CD4-positive, alpha-beta T cell (primary cell): Measurements from ENCODE around the gene EMP1. TPM values are rescaled to one million over a fixed set of nuclear protein-coding genes. Genes with fewer than 3 reads are reported as not detected.

Experiments
- ATAC-seq: fragments of 200-7000 bp; cut with Tn5 transposase; one replicate; pipeline ENCODE4 v1.10.0; 2022; ENCODE audit warnings: mild to moderate bottlenecking; ENCODE audit not compliant: poor library complexity
- CTCF ChIA-PET: fragments of 350-600 bp; sonication (Branson Sonifier 250); formaldehyde crosslinking; loops from one replicate; lab custom pipeline; 2021; ENCODE audit warnings: antibody characterized with exemption, inconsistent platforms; lab: Charles Lee
- POLR2A ChIA-PET: fragments of 350-600 bp; sonication (Branson Sonifier 250); formaldehyde crosslinking; loops from one replicate; lab custom pipeline; 2021; ENCODE audit warnings: antibody characterized with exemption, inconsistent platforms; lab: Charles Lee
- DNase-seq, 14 experiments: peaks; one replicate each; pipeline ENCODE4 v3.0.0-alpha.2; 2013 to 2020; ENCODE audit warnings: mixed read lengths in 2 of 14
- H3K27ac ChIP-seq, 2 donors: one replicate each; pipeline versions ENCODE4 v1.5.1 to v1.7.0; 2013; ENCODE audit warnings: low read length in 2 of 2, low read depth in 1 of 2, mild to moderate bottlenecking in 1 of 2
- H3K27me3 ChIP-seq, 2 experiments: 1 replicate in 1 of 2; 2 replicates in 1 of 2; pipeline versions ENCODE4 v1.6.1 to v1.7.0; 2013; ENCODE audit warnings: low read length in 2 of 2, control low read depth in 1 of 2, mild to moderate bottlenecking in 1 of 2, moderate library complexity in 1 of 2; ENCODE audit not compliant: insufficient read depth in 2 of 2, control insufficient read depth in 1 of 2
- H3K36me3 ChIP-seq: one replicate; pipeline ENCODE4 v1.6.1; 2013; ENCODE audit warnings: low read length, control low read depth; ENCODE audit not compliant: insufficient read depth
- H3K4me1 ChIP-seq: one replicate; pipeline ENCODE4 v1.6.1; 2013; ENCODE audit warnings: low read length, control low read depth; ENCODE audit not compliant: insufficient read depth
- H3K4me3 ChIP-seq: one replicate; pipeline ENCODE4 v1.5.1; 2013; ENCODE audit warnings: mild to moderate bottlenecking, low read length, moderate library complexity
- H3K9me3 ChIP-seq, 2 experiments: 1 replicate in 1 of 2; 2 replicates in 1 of 2; pipeline versions ENCODE4 v1.6.1 to v1.7.0; 2013; ENCODE audit warnings: low read length in 2 of 2, mild to moderate bottlenecking in 2 of 2, control low read depth in 1 of 2, moderate library complexity in 1 of 2; ENCODE audit not compliant: control insufficient read depth in 1 of 2, insufficient read depth in 1 of 2
- H3K27ac Mint-ChIP-seq: one replicate; pipeline ENCODE4 v1.8.0; 2020; ENCODE audit warnings: mixed read lengths
- H3K27me3 Mint-ChIP-seq: one replicate; pipeline ENCODE4 v1.8.0; 2021; ENCODE audit warnings: mixed read lengths
- H3K36me3 Mint-ChIP-seq: one replicate; pipeline ENCODE4 v1.8.0; 2021; ENCODE audit warnings: low read depth, mixed read lengths
- H3K4me1 Mint-ChIP-seq: one replicate; pipeline ENCODE4 v1.8.0; 2021; ENCODE audit warnings: low read depth, mixed read lengths
- H3K4me3 Mint-ChIP-seq: one replicate; pipeline ENCODE4 v1.8.0; 2020; ENCODE audit warnings: mild to moderate bottlenecking, mixed read lengths
- H3K9me3 Mint-ChIP-seq: one replicate; pipeline ENCODE4 v1.8.0; 2020; ENCODE audit warnings: mixed read lengths
- CTCF ChIP-seq: fragments of 200-600 bp; IDR thresholded peaks from one replicate; pipeline ENCODE4 v1.8.0; 2022; ENCODE audit warnings: antibody characterized with exemption, mild to moderate bottlenecking
- intact Hi-C, 2 experiments: fragments of 100-400 bp; cut with DNase I in 1 of 2; cut with micrococcal nuclease in 1 of 2; formaldehyde crosslinking; loops; one replicate each; pipeline versions ENCODE4 v1.15.1 to v1.9.0; 2023 to 2025; cut with DNase I, micrococcal nuclease
- total RNA-seq, 174 experiments: library from RNA in 2 of 174; stranded (reverse) in 2 of 174; gene quantifications; one replicate each; pipeline ENCODE4 v1.2.3 and lab custom pipeline; 2021 to 2026

EMP1 gene
- total RNA-seq, 2 experiments from 2014 or later: 9.0 to 9.1 TPM

GRCh38 chr12:13251521-13251920 lies 55.0 kb downstream of the EMP1 start:
- Mint-ChIP-seq H3K36me3 (no peaks in the 10 kb centered on the region), H3K4me3 (no peak overlapping the region), H3K9me3 (no peaks in the 10 kb centered on the region), H3K4me1 (peaks cover 6% of the 10 kb centered on the region), H3K27me3 (peaks cover 35% of the 10 kb centered on the region), H3K27ac (no peak overlapping the region)
- POLR2A ChIA-PET: no interaction called here
- Histone ChIP-seq H3K27me3 (peaks cover 0 to 2% of the 10 kb centered on the region in 2 experiments), H3K36me3 (no peaks in the 10 kb centered on the region), H3K4me3 (no peak overlapping the region), H3K27ac (no peak overlapping the region), H3K9me3 (no peaks in the 10 kb centered on the region), H3K4me1 (peaks cover 6% of the 10 kb centered on the region)
- no peak for TF ChIP-seq CTCF
- DNase-seq (no peak), ATAC-seq (no peak)
- CTCF ChIA-PET: no interaction called here
- intact Hi-C loops: no loop called here

- Mint-ChIP-seq H3K4me3 (no peak overlapping the region), H3K36me3 (no peaks in the 10 kb centered on the region), H3K9me3 (no peaks in the 10 kb centered on the region), H3K4me1 (peaks cover 6% of the 10 kb centered on the region), H3K27me3 (peaks cover 32% of the 10 kb centered on the region), H3K27ac (no peak overlapping the region)
- Histone ChIP-seq H3K4me3 (no peak overlapping the region), H3K36me3 (no peaks in the 10 kb centered on the region), H3K27me3 (no peaks in the 10 kb centered on the region), H3K4me1 (peaks cover 6% of the 10 kb centered on the region), H3K27ac (no peak overlapping the region), H3K9me3 (no peaks in the 10 kb centered on the region)
- DNase-seq: no peak
- ATAC-seq: no peak
- intact Hi-C loops: no loop called here
- TF ChIP-seq CTCF: no peak
- CTCF ChIA-PET: no interaction called here
- POLR2A ChIA-PET: no interaction called here
These were observed 55.5 kb downstream of the EMP1 start for GRCh38 chr12:13252024-13252423.

GRCh38 chr12:13252616-13253015 lies 56.1 kb downstream of the EMP1 start:
- Histone ChIP-seq H3K9me3 (no peaks in the 10 kb centered on the region), H3K36me3 (no peaks in the 10 kb centered on the region), H3K4me1 (peaks cover 6% of the 10 kb centered on the region), H3K27me3 (no peaks in the 10 kb centered on the region), H3K27ac (no peak overlapping the region), H3K4me3 (no peak overlapping the region)
- CTCF ChIA-PET: no interaction called here
- DNase-seq: no peak
- TF ChIP-seq CTCF: no peak
- intact Hi-C loops: no loop called here
- Mint-ChIP-seq H3K27ac (no peak overlapping the region), H3K4me1 (peaks cover 6% of the 10 kb centered on the region), H3K9me3 (no peaks in the 10 kb centered on the region), H3K36me3 (no peaks in the 10 kb centered on the region), H3K27me3 (peaks cover 28% of the 10 kb centered on the region), H3K4me3 (no peak overlapping the region)
- ATAC-seq: no peak
- POLR2A ChIA-PET: no interaction called here
